ENCODE measurements around the gene ADH7. TPM values are rescaled to one million over a fixed set of nuclear protein-coding genes. Genes with fewer than 3 reads are reported as not detected.

Gene ADH7
- total and polyA plus RNA-seq, 2 of the 8 experiments (the other 6 are each of a cell fraction or from before 2014, with no cell fraction given), result not detected

- ChIA-PET CTCF (ENCODE audit: partially characterized antibody) (interaction anchor here (0.6 to 1.3 kb wide), 2 partner anchors 10 to 25 kb away, joined by 3 read pairs; no protein-coding TSS in a partner anchor), POLR2A (ENCODE audit: partially characterized antibody) (no interaction called here)
- H3K4me3 ChIP-seq (ENCODE audit: extremely low read depth in 1 of 4, insufficient read depth in 2 of 4, low read depth in 3 of 4, low read length in 4 of 4), result no peak overlapping the region
- H3K4ac ChIP-seq (replicated peaks; ENCODE audit: insufficient read length, low read depth, low read length), result no peak overlapping the region
- no peaks in the 10 kb centered on the region for H3K4me1 ChIP-seq (replicated peaks in 1 of 4; ENCODE audit: control insufficient read depth in 3 of 4, insufficient read depth in 4 of 4, low read length in 3 of 4)
- no peaks in the 10 kb centered on the region for H3K79me2 ChIP-seq (ENCODE audit: control insufficient read depth in 1 of 2, insufficient read depth in 2 of 2, low read length in 2 of 2)
- no peak overlapping the region for H2BK5ac ChIP-seq (ENCODE audit: low read depth, low read length)
- H4K20me1 ChIP-seq (replicated peaks in 1 of 2; ENCODE audit: control insufficient read depth in 1 of 2, insufficient read depth in 2 of 2, low read length in 2 of 2), result no peaks in the 10 kb centered on the region
- no peak overlapping the region for H3K9ac ChIP-seq (replicated peaks in 1 of 4; ENCODE audit: extremely low read depth in 1 of 4, low read depth in 3 of 4, low read length in 3 of 4)
- H3K56ac ChIP-seq (replicated peaks; ENCODE audit: insufficient read length, low read depth, low read length), result no peak overlapping the region
- no peak for DNase-seq (ENCODE audit: low read depth in 1 of 2, low spot score in 2 of 2)
- H3K23me2 ChIP-seq (ENCODE audit: low read depth, low read length), result no peaks in the 10 kb centered on the region
- no peaks in the 10 kb centered on the region for H3K79me1 ChIP-seq (ENCODE audit: low read depth, low read length)
- 88% methylated on average over 2 of the region's 2 CpGs; no CpG with 5 or more reads in 1 of the 2 experiments for WGBS, 2 experiments (ENCODE audit: extremely low coverage in 1 of 2, insufficient coverage in 1 of 2, insufficient read length in 1 of 2, insufficient replicate concordance in 2 of 2, low coverage in 1 of 2, low lambda C conversion rate in 2 of 2, missing lambda C conversion rate in 1 of 2)
- H2AK5ac ChIP-seq (ENCODE audit: low read depth, low read length), result no peak overlapping the region
- no peak overlapping the region for H4K8ac ChIP-seq (ENCODE audit: extremely low read depth, insufficient read depth, low read length)
- H2BK120ac ChIP-seq (replicated peaks; ENCODE audit: low read depth, low read length), result no peak overlapping the region
- H3K36me3 ChIP-seq (ENCODE audit: control insufficient read depth in 2 of 4, insufficient read depth in 4 of 4, low read length in 3 of 4), result no peaks in the 10 kb centered on the region
- H2BK12ac ChIP-seq (ENCODE audit: low read depth, low read length), result no peak overlapping the region
- no peak overlapping the region for H4K91ac ChIP-seq (replicated peaks; ENCODE audit: insufficient read length, low read length)
- peak; percentile 24 for FAIRE-seq
- no peak overlapping the region for H3K4me2 ChIP-seq (ENCODE audit: insufficient read depth in 1 of 2, low read depth in 2 of 2, low read length in 2 of 2)
- H3K9me3 ChIP-seq (ENCODE audit: insufficient read depth in 2 of 2, low read depth in 1 of 2, low read length in 1 of 2), result no peaks in the 10 kb centered on the region
- no peak overlapping the region for H2BK20ac ChIP-seq (ENCODE audit: low read length)
- H3K18ac ChIP-seq (ENCODE audit: extremely low read depth, low read length), result no peak overlapping the region
- no peak overlapping the region for H3K27ac ChIP-seq (ENCODE audit: low read depth, low read length)
- no peak overlapping the region for H3K14ac ChIP-seq (ENCODE audit: insufficient read length)
- H2BK15ac ChIP-seq (ENCODE audit: low read length), result no peak overlapping the region
- no peak overlapping the region for H2AFZ ChIP-seq (ENCODE audit: low read length)
- H3K23ac ChIP-seq (ENCODE audit: insufficient read length), result no peak overlapping the region
- H4K5ac ChIP-seq (ENCODE audit: insufficient read length, low read depth, low read length), result no peak overlapping the region
- no peaks in the 10 kb centered on the region for H3K27me3 ChIP-seq (replicated peaks in 1 of 4; ENCODE audit: control insufficient read depth in 3 of 4, extremely low read depth in 1 of 4, insufficient read depth in 3 of 4, low read length in 3 of 4)
- TF ChIP-seq POLR2AphosphoS5 (IDR thresholded peaks at IDR 0.05; ENCODE audit: low read depth, low read length), result no peak
- TF ChIP-seq SP2 (IDR thresholded peaks at IDR 0.05; ENCODE audit: low read length), result no peak
- no peak for TF ChIP-seq CHD1 (IDR thresholded peaks at IDR 0.05; ENCODE audit: low read depth, low read length)
- no peak for TF ChIP-seq E2F6 (IDR thresholded peaks at IDR 0.05)
- no peak for TF ChIP-seq TCF12 (IDR thresholded peaks at IDR 0.05; ENCODE audit: low read depth, low read length)
- TF ChIP-seq SIRT6 (IDR thresholded peaks at IDR 0.05; ENCODE audit: low read length), result no peak
- TF ChIP-seq POU5F1 (IDR thresholded peaks at IDR 0.05; ENCODE audit: low read depth, low read length), result no peak
- TF ChIP-seq KDM4A (IDR thresholded peaks at IDR 0.05; ENCODE audit: low read depth, low read length, severe bottlenecking), result no peak
- TF ChIP-seq SP4 (IDR thresholded peaks at IDR 0.05; ENCODE audit: low read length), result no peak
- TF ChIP-seq RXRA (IDR thresholded peaks at IDR 0.05; ENCODE audit: insufficient read depth, low read depth, low read length), result no peak
- no peak for TF ChIP-seq KDM1A (IDR thresholded peaks at IDR 0.05; ENCODE audit: borderline replicate concordance, low read length)
- TF ChIP-seq SIX5 (IDR thresholded peaks at IDR 0.05; ENCODE audit: low read depth, low read length), result no peak
- TF ChIP-seq JUN (IDR thresholded peaks at IDR 0.05; ENCODE audit: low read depth, low read length), result no peak
- TF ChIP-seq MAX (IDR thresholded peaks at IDR 0.05), result no peak
- TF ChIP-seq CEBPB (IDR thresholded peaks at IDR 0.05; ENCODE audit: low read depth, low read length), result no peak
- no peak for TF ChIP-seq TBP (IDR thresholded peaks at IDR 0.05; ENCODE audit: low read depth, low read length)
These were observed 1.3 kb upstream of the ADH7 start for GRCh38 chr4:99436462-99436861.

Data from H1 (cell line).